CD4-positive, alpha-beta memory T cell (primary cell): ENCODE data around the gene NUDT5. TPM values are rescaled to one million over a fixed set of nuclear protein-coding genes. Genes with fewer than 3 reads are reported as not detected.

Experiments used
- CTCF ChIA-PET: fragments of 350-600 bp; sonication (Branson Sonifier 250); formaldehyde crosslinking; loops from one replicate; lab custom pipeline; 2021; ENCODE audit warnings: inconsistent platforms; ENCODE audit not compliant: partially characterized antibody; lab: Charles Lee
- POLR2A ChIA-PET: fragments of 350-600 bp; sonication (Branson Sonifier 250); formaldehyde crosslinking; loops from one replicate; lab custom pipeline; 2021; ENCODE audit not compliant: partially characterized antibody; lab: Charles Lee
- DNase-seq, 5 donors: peaks; one replicate each; pipeline versions ENCODE4 v3.0.0 to v3.0.0-alpha.2; 2020 to 2022; ENCODE audit warnings: mixed read lengths in 1 of 5
- H3K27ac ChIP-seq: one replicate; pipeline ENCODE4 v1.7.0; 2013; ENCODE audit warnings: low read depth, low read length
- H3K27me3 ChIP-seq: 2 replicates; pipeline ENCODE4 v1.7.0; 2013; ENCODE audit warnings: mild to moderate bottlenecking, low read length, moderate library complexity; ENCODE audit not compliant: insufficient read depth
- H3K36me3 ChIP-seq: 2 replicates; pipeline ENCODE4 v1.7.0; 2013; ENCODE audit warnings: mild to moderate bottlenecking, low read length, moderate library complexity; ENCODE audit not compliant: insufficient read depth
- H3K4me1 ChIP-seq: 2 replicates; pipeline ENCODE4 v1.7.0; 2013; ENCODE audit warnings: mild to moderate bottlenecking, low read length, moderate library complexity; ENCODE audit not compliant: insufficient read depth
- H3K4me3 ChIP-seq, 2 donors: one replicate each; pipeline ENCODE4 v1.7.0; 2013; ENCODE audit warnings: low read length in 2 of 2, mild to moderate bottlenecking in 1 of 2
- H3K9me3 ChIP-seq, 2 donors: one replicate each; pipeline ENCODE4 v1.7.0; 2013; ENCODE audit warnings: low read length in 2 of 2, control low read depth in 1 of 2; ENCODE audit not compliant: control insufficient read depth in 1 of 2
- H3K27ac Mint-ChIP-seq, 7 donors: one replicate each; pipeline ENCODE4 v1.8.0; 2020 to 2021; ENCODE audit warnings: mixed read lengths in 7 of 7, mild to moderate bottlenecking in 6 of 7, inconsistent platforms in 3 of 7, moderate library complexity in 3 of 7
- H3K27me3 Mint-ChIP-seq, 2 donors: one replicate each; pipeline ENCODE4 v1.8.0; 2020 to 2021; ENCODE audit warnings: mixed read lengths in 2 of 2
- H3K36me3 Mint-ChIP-seq, 2 donors: one replicate each; pipeline ENCODE4 v1.8.0; 2020 to 2021; ENCODE audit warnings: mixed read lengths in 2 of 2, inconsistent platforms in 1 of 2, mild to moderate bottlenecking in 1 of 2
- H3K4me1 Mint-ChIP-seq, 4 donors: one replicate each; pipeline ENCODE4 v1.8.0; 2020 to 2021; ENCODE audit warnings: mixed read lengths in 4 of 4, mild to moderate bottlenecking in 1 of 4
- H3K4me3 Mint-ChIP-seq, 8 donors: one replicate each; pipeline ENCODE4 v1.8.0; 2020 to 2021; ENCODE audit warnings: mixed read lengths in 8 of 8, mild to moderate bottlenecking in 7 of 8, moderate library complexity in 6 of 8, inconsistent platforms in 3 of 8
- H3K9me3 Mint-ChIP-seq, 8 donors: one replicate each; pipeline ENCODE4 v1.8.0; 2020 to 2021; ENCODE audit warnings: mixed read lengths in 8 of 8, mild to moderate bottlenecking in 5 of 8, inconsistent platforms in 3 of 8, moderate library complexity in 1 of 8
- intact Hi-C: fragments of 100-400 bp; cut with micrococcal nuclease; formaldehyde crosslinking; loops from one replicate; pipeline ENCODE4 v1.15.1; 2023
- polyA plus RNA-seq, 2 donors: library from polyadenylated mRNA; unstranded; fragments of 300-500 nt; fragmentation: Illumina TruSeq; gene quantifications; one replicate each; pipeline ENCODE4 v1.2.3, GENCODE V29; 2021
- total RNA-seq, 2 experiments: library from RNA; stranded (reverse); gene quantifications; one replicate each; pipeline ENCODE4 v1.2.3, GENCODE V29; 2021

The NUDT5 gene
- total and polyA plus RNA-seq, 4 experiments from 2014 or later: 55.6 to 69.4 (median 58.4) TPM

DNA sequence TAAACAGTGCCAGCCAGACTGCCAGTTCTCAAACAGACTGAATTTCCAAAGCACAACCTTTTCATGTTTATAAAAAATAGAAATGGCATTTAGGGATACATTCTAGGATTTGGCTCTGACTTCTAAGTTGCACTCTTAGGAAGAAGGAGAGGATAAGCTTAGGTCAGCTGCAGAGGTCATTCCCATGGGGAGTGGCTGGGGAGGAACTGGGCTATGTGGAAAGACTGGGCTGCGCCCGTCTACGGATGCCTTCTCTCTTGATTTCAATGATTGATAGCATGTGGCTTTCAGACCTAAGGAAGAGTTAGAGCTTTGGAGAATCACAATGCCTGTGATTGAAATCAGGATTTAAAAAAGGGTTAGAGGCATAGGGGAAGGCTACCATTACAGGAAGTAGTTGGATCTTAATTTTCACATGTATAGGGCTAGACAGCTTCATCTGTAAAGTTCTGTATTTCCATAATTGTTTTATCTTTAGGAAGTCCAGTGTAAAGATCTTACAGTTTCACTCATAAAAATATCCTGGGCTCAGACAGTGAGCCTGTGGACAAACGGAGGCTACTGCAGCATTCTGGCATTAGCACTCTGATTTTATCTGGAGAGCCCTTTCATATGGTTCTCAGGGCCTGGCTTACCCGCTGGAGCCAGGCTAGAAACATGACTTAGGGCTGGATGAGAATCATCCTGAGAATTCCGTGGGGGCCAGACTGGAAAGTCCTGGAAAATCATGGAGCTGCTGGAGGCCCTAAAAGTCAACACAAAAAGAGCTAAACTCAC is 29.5 kb downstream of the NUDT5 start:
- POLR2A ChIA-PET: no interaction called here
- Histone ChIP-seq H3K27me3 (no peaks in the 10 kb centered on the region), H3K9me3 (no peaks in the 10 kb centered on the region), H3K4me1 (no peaks in the 10 kb centered on the region), H3K36me3 (peaks cover 42% of the 10 kb centered on the region), H3K4me3 (no peak overlapping the region), H3K27ac (no peak overlapping the region)
- H3K4me1 Mint-ChIP-seq: no peaks in the 10 kb centered on the region
- H3K27me3 Mint-ChIP-seq: no peaks in the 10 kb centered on the region
- CTCF ChIA-PET: interaction anchor here (1.1 kb wide), 1 partner anchor 48 kb away, joined by 4 read pairs; no protein-coding TSS in a partner anchor
- intact Hi-C loops: no loop called here
- DNase-seq: no peak
- peaks cover 60 to 79% of the 10 kb centered on the region in 2 donors for H3K36me3 Mint-ChIP-seq
- H3K27ac Mint-ChIP-seq: peak overlapping the region in 2 of 7 donors; percentile 26 to 66
- H3K4me3 Mint-ChIP-seq: no peak overlapping the region
- H3K9me3 Mint-ChIP-seq: no peaks in the 10 kb centered on the region

DNA sequence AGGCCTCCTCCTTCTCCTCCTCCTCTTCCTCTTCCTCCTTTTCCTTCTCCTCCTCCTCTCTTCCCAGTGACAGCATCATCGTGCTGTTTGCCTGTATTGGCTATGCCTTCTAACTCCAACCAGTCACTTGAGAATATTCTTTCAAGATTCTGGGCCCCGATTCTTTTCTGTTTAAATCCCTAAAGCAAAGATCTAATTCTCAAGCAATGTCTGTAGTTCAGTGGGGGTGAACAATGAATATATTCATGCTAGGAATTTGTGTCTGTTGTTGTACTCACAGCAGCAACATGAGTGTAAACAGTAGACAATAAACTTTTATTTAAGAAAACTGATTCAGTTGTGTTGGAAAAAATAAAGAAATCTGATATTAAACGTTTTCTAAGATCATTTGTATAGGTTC is 30.7 kb downstream of the NUDT5 start:
- peak overlapping the region in 3 of 7 donors; percentile 18 to 54 (median 29) for H3K27ac Mint-ChIP-seq
- H3K36me3 ChIP-seq: peaks cover 32% of the 10 kb centered on the region

DNA sequence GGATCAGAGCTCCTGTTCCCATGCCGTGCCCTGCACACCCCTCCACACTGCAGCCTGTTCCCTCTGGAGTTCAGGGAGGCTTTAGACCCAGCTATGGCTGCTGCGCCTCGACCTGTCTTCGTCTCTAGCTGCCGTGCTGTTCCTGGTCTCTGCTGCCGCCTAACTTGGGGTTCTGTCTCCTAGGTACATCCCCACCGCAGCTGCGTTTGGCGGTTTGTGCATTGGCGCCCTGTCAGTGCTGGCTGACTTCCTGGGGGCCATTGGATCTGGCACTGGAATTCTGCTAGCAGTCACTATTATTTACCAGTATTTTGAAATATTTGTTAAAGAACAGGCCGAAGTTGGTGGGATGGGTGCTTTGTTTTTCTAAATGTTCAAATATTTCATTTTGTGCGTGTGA is 31.6 kb downstream of the NUDT5 start:
- Mint-ChIP-seq H3K9me3 (no peaks in the 10 kb centered on the region), H3K27me3 (no peaks in the 10 kb centered on the region), H3K27ac (no peak overlapping the region), H3K4me1 (no peaks in the 10 kb centered on the region), H3K36me3 (peaks cover 39 to 70% of the 10 kb centered on the region in 2 donors), H3K4me3 (no peak overlapping the region)
- Histone ChIP-seq H3K4me3 (no peak overlapping the region), H3K4me1 (no peaks in the 10 kb centered on the region), H3K27ac (no peak overlapping the region), H3K36me3 (peaks cover 23% of the 10 kb centered on the region), H3K9me3 (no peaks in the 10 kb centered on the region), H3K27me3 (no peaks in the 10 kb centered on the region)
- DNase-seq: no peak
- CTCF ChIA-PET: no interaction called here
- intact Hi-C loops: no loop called here
- POLR2A ChIA-PET: interaction anchor here (1.5 kb wide), 1 partner anchor 17 kb away, joined by 6 read pairs; no protein-coding TSS in a partner anchor

More for the DNA sequence above, 30.7 kb downstream of the NUDT5 start:
- Mint-ChIP-seq H3K4me1 (no peaks in the 10 kb centered on the region), H3K9me3 (no peaks in the 10 kb centered on the region), H3K4me3 (no peak overlapping the region), H3K36me3 (peaks cover 49 to 75% of the 10 kb centered on the region in 2 donors), H3K27me3 (no peaks in the 10 kb centered on the region)
- intact Hi-C loops: no loop called here
- no peak for DNase-seq
- H3K9me3 ChIP-seq: no peaks in the 10 kb centered on the region
- no peaks in the 10 kb centered on the region for H3K27me3 ChIP-seq
- ChIA-PET CTCF (no interaction called here), POLR2A (interaction anchor here (0.6 kb wide), 1 partner anchor 25 kb away, joined by 3 read pairs; no protein-coding TSS in a partner anchor)
- H3K4me3 ChIP-seq: no peak overlapping the region
- no peak overlapping the region for H3K27ac ChIP-seq
- no peaks in the 10 kb centered on the region for H3K4me1 ChIP-seq

DNA sequence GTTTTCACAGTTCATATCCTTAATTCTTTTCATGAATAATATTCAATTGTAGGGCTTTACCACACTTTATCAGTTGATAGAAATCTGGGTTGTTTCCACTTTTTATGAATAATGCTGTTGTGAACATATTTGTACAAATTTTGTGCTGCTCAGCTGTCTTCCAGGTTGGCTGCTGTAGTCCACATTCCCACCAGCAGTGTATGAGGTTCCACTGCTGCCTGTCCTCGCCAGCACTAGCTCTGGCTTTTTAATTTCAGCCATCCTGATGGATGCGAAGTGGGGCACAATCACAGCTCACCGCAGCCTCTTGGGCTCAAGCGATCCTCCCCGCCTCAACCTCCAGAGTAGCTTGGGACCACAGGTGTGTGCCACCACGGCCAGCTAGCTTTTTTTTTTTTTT is 32.8 kb downstream of the NUDT5 start:
- intact Hi-C loops: no loop called here
- H3K36me3 ChIP-seq: peaks cover 30% of the 10 kb centered on the region
- H3K36me3 Mint-ChIP-seq: peaks cover 36 to 65% of the 10 kb centered on the region in 2 donors
- H3K9me3 Mint-ChIP-seq: no peaks in the 10 kb centered on the region
- H3K27me3 Mint-ChIP-seq: no peaks in the 10 kb centered on the region
- no peak for DNase-seq
- H3K27ac ChIP-seq: no peak overlapping the region
- H3K27ac Mint-ChIP-seq: peak overlapping the region in 1 of 7 donors; percentile 82
- CTCF ChIA-PET: interaction anchor here (1.5 kb wide), 1 partner anchor 33 kb away, joined by 3 read pairs; the partner anchor contains the start of genes CDC123 and NUDT5
- no peaks in the 10 kb centered on the region for H3K9me3 ChIP-seq
- H3K4me1 ChIP-seq: no peaks in the 10 kb centered on the region
- H3K4me3 ChIP-seq: no peak overlapping the region
- H3K4me1 Mint-ChIP-seq: no peaks in the 10 kb centered on the region
- H3K4me3 Mint-ChIP-seq: no peak overlapping the region
- POLR2A ChIA-PET: interaction anchor here (0.6 to 1.5 kb wide), 2 partner anchors 18 to 32 kb away, joined by 4 to 6 read pairs; no protein-coding TSS in a partner anchor
- H3K27me3 ChIP-seq: no peaks in the 10 kb centered on the region

DNA sequence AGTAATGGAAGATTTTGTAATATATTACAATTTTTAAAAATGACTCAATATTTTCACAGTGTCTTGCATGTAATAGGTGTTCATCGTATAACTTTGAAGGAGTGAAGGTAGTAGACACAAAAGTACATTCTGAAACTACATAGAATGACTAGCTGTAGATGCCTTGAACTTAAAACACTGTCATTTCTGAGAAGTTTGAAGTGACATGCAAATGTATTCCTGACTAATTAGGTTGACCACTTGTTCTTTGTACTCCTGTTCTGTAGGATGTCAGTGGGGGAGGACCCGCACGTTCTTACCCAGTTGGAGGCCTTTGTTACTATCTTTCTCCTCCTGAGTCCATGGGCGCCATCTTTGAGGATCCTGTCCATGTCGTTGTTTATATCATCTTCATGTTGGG is 35.0 kb downstream of the NUDT5 start:
- H3K27ac ChIP-seq: no peak overlapping the region
- no peak overlapping the region for H3K4me3 Mint-ChIP-seq
- no peak for DNase-seq
- CTCF ChIA-PET: no interaction called here
- H3K4me1 ChIP-seq: no peaks in the 10 kb centered on the region
- peaks cover 11% of the 10 kb centered on the region for H3K36me3 ChIP-seq
- POLR2A ChIA-PET: no interaction called here
- H3K9me3 ChIP-seq: no peaks in the 10 kb centered on the region
- peak overlapping the region in 1 of 7 donors; percentile 29 for H3K27ac Mint-ChIP-seq
- H3K4me1 Mint-ChIP-seq: peaks cover 0 to 1% (median 0%) of the 10 kb centered on the region in 4 donors
- H3K36me3 Mint-ChIP-seq: peaks cover 43 to 60% of the 10 kb centered on the region in 2 donors
- intact Hi-C loops: no loop called here
- H3K27me3 Mint-ChIP-seq: no peaks in the 10 kb centered on the region
- H3K9me3 Mint-ChIP-seq: no peaks in the 10 kb centered on the region
- H3K4me3 ChIP-seq: no peak overlapping the region
- no peaks in the 10 kb centered on the region for H3K27me3 ChIP-seq

DNA sequence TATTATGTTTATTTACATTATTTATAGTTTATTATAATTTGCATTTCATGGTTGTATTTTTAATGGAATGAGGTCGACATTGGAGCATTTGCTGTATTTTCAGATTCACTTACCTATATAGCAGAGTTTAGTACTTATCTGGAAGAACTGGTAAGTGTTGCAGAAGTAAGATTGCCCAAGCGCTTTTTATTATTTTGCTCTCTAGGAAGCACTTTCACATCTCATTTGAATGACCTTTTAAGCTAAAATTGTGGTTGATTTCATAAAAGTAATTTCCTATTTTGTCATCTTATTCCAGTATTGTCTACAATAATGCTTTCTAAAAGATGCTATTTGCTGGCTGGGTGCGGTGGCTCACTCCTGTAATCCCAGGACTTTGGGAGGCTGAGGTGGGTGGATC is 37.6 kb downstream of the NUDT5 start:
- Mint-ChIP-seq H3K9me3 (no peaks in the 10 kb centered on the region), H3K27ac (no peak overlapping the region), H3K36me3 (peaks cover 37 to 63% of the 10 kb centered on the region in 2 donors), H3K4me1 (peaks cover 0 to 4% (median 0%) of the 10 kb centered on the region in 4 donors), H3K27me3 (no peaks in the 10 kb centered on the region), H3K4me3 (no peak overlapping the region)
- Histone ChIP-seq H3K27me3 (no peaks in the 10 kb centered on the region), H3K36me3 (peaks cover 11% of the 10 kb centered on the region), H3K4me1 (no peaks in the 10 kb centered on the region), H3K9me3 (no peaks in the 10 kb centered on the region), H3K4me3 (no peak overlapping the region), H3K27ac (no peak overlapping the region)
- ChIA-PET POLR2A (no interaction called here), CTCF (no interaction called here)
- intact Hi-C loops: no loop called here
- no peak for DNase-seq

DNA sequence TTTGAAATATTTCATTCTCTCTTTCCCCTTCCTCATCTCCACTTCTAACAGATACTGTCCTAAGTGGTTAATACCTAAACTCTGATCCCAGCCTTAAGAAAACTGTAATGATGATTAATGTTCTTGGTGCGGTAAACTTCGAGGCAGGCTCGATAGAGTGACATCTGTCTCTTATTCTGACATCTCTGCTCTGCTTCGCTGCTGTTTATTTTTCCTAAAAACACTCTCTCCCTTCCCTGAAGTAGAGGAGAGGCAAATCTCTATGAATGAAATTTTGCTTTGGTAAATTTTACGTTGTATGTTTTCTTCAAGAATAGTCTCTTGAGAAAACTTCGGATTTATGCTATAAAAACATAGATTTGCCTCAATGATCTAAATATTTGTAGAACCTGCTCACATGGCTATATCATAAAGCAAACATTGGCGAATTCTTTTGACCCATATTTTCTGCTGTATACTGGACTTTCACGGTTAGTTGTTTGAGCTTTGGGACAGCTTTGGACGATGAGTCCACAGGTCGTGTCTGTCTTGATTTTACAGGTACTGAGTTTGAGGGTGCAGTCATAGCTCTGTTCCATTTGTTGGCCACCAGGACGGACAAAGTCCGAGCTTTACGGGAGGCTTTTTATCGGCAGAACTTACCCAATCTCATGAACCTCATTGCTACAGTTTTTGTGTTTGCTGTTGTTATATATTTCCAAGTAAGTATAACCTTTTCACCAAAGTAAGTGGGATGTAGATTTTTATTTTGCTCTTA is 39.1 kb downstream of the NUDT5 start:
- H3K36me3 Mint-ChIP-seq: peaks cover 24 to 54% of the 10 kb centered on the region in 2 donors
- CTCF ChIA-PET: no interaction called here

More for the DNA sequence above, 39.1 kb downstream of the NUDT5 start:
- H3K27me3 Mint-ChIP-seq: no peaks in the 10 kb centered on the region
- Histone ChIP-seq H3K4me1 (no peaks in the 10 kb centered on the region), H3K27me3 (no peaks in the 10 kb centered on the region), H3K9me3 (no peaks in the 10 kb centered on the region), H3K27ac (no peak overlapping the region), H3K36me3 (peaks cover 11% of the 10 kb centered on the region), H3K4me3 (no peak overlapping the region)
- intact Hi-C loops: no loop called here
- POLR2A ChIA-PET: no interaction called here
- H3K27ac Mint-ChIP-seq: peak overlapping the region in 3 of 7 donors; percentile 8 to 50 (median 9)
- DNase-seq: no peak
- H3K9me3 Mint-ChIP-seq: no peaks in the 10 kb centered on the region
- H3K4me1 Mint-ChIP-seq: peaks cover 0 to 5% (median 0%) of the 10 kb centered on the region in 4 donors
- no peak overlapping the region for H3K4me3 Mint-ChIP-seq
